ENCODE results near the gene SIRT6. TPM values are rescaled to one million over a fixed set of nuclear protein-coding genes. Genes with fewer than 3 reads are reported as not detected.

SIRT6 gene
- total and polyA plus RNA-seq, 9 of the 15 experiments (the other 6 are each of a cell fraction or from before 2014, with no cell fraction given): 1.4 to 41.1 (median 10.2) TPM

- peak in 1 of 4 experiments; percentile 25 for DNase-seq (ENCODE audit: extremely low read depth in 1 of 4, low spot score in 3 of 4)
- Histone ChIP-seq H4K20me1 (replicated peaks; ENCODE audit: control insufficient read depth, insufficient read depth, low read length) (peaks cover 12% of the 10 kb centered on the region; the same call in 1 of the 2 replicates), H3K4me1 (replicated peaks in 1 of 2; ENCODE audit: control insufficient read depth in 2 of 2, insufficient read depth in 2 of 2, low read length in 2 of 2) (peaks cover 0 to 47% of the 10 kb centered on the region in 2 experiments; a peak in 2 of 5 replicates), H3K36me3 (ENCODE audit: control insufficient read depth, insufficient read depth, low read length) (peaks cover 16% of the 10 kb centered on the region; the same call in 1 of the 3 replicates), H3K9me1 (ENCODE audit: control insufficient read depth, insufficient read depth, low read length) (no peaks in the 10 kb centered on the region), H3K9ac (ENCODE audit: insufficient read depth in 1 of 2, low read depth in 2 of 2, low read length in 2 of 2) (peak overlapping the region in 1 of 2 experiments; percentile 64; a peak in 1 of 4 replicates), H3K4me3 (no peak overlapping the region), H3K27ac (ENCODE audit: extremely low read depth, low read depth, low read length) (no peak overlapping the region), H3K4me2 (ENCODE audit: insufficient read depth, low read length) (no peak overlapping the region), H3K79me2 (ENCODE audit: control insufficient read depth, insufficient read depth, low read length) (no peaks in the 10 kb centered on the region), H3K27me3 (ENCODE audit: control insufficient read depth in 2 of 2, insufficient read depth in 2 of 2, low read length in 2 of 2) (peaks cover 8 to 26% of the 10 kb centered on the region in 2 experiments; a peak in 4 of 5 replicates), H2AFZ (ENCODE audit: low read depth, low read length) (no peak overlapping the region), H3K9me3 (replicated peaks; ENCODE audit: control insufficient read depth, insufficient read depth, low read depth, low read length) (no peaks in the 10 kb centered on the region)
- FAIRE-seq: no peak
- 26% methylated on average over 6 of the region's 21 CpGs for WGBS (ENCODE audit: insufficient coverage, low coverage, missing lambda C conversion rate)
- CTCF ChIA-PET (ENCODE audit: low intra/inter-chr PET ratio): no interaction called here
- intact Hi-C loops (cut with micrococcal nuclease) (no loop called here), in situ Hi-C loops (cut with MboI) (no loop called here)
- ATAC-seq: peak; percentile 53
- TF ChIP-seq POLR2G (IDR thresholded peaks at IDR 0.05; ENCODE audit: low read depth, low read length): 0 out of 2 replicates have a peak, but pooled peaks have one; percentile 18
- TF ChIP-seq, protein P1, sequence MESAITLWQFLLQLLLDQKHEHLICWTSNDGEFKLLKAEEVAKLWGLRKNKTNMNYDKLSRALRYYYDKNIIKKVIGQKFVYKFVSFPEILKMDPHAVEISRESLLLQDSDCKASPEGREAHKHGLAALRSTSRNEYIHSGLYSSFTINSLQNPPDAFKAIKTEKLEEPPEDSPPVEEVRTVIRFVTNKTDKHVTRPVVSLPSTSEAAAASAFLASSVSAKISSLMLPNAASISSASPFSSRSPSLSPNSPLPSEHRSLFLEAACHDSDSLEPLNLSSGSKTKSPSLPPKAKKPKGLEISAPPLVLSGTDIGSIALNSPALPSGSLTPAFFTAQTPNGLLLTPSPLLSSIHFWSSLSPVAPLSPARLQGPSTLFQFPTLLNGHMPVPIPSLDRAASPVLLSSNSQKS (CRISPR knock-in tag; IDR thresholded peaks at IDR 0.05): no peak
- TF ChIP-seq, protein P2, sequence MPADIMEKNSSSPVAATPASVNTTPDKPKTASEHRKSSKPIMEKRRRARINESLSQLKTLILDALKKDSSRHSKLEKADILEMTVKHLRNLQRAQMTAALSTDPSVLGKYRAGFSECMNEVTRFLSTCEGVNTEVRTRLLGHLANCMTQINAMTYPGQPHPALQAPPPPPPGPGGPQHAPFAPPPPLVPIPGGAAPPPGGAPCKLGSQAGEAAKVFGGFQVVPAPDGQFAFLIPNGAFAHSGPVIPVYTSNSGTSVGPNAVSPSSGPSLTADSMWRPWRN (IDR thresholded peaks at IDR 0.05; ENCODE audit: low read depth): no peak
- TF ChIP-seq SMC3 (conservative IDR thresholded peaks at IDR 0.05; ENCODE audit: insufficient read depth, low read depth, low read length): no peak
- TF ChIP-seq PRMT5 (CRISPR knock-in tag; IDR thresholded peaks at IDR 0.05): no peak
- TF ChIP-seq TCF3 (CRISPR knock-in tag; IDR thresholded peaks at IDR 0.05): no peak
- TF ChIP-seq ZNF174 (CRISPR knock-in tag; IDR thresholded peaks at IDR 0.05): no peak
- TF ChIP-seq HNRNPL (IDR thresholded peaks at IDR 0.05; ENCODE audit: low read depth, low read length): no peak
- no peak for TF ChIP-seq POLR2AphosphoS5 (IDR thresholded peaks at IDR 0.05; ENCODE audit: control insufficient read depth, insufficient read depth, low read depth, low read length)
- TF ChIP-seq NRF1 (conservative IDR thresholded peaks at IDR 0.05 in 1 of 2, IDR thresholded peaks at IDR 0.05 in 1 of 2): no peak
- TF ChIP-seq, protein P3, sequence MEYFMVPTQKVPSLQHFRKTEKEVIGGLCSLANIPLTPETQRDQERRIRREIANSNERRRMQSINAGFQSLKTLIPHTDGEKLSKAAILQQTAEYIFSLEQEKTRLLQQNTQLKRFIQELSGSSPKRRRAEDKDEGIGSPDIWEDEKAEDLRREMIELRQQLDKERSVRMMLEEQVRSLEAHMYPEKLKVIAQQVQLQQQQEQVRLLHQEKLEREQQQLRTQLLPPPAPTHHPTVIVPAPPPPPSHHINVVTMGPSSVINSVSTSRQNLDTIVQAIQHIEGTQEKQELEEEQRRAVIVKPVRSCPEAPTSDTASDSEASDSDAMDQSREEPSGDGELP (CRISPR knock-in tag; IDR thresholded peaks at IDR 0.05; ENCODE audit: borderline replicate concordance): peak; percentile 12; the same call in 1 of the 2 replicates
- no peak for TF ChIP-seq U2AF2 (optimal IDR thresholded peaks at IDR 0.05; ENCODE audit: low read depth, low read length)
- TF ChIP-seq SRSF7 (optimal IDR thresholded peaks at IDR 0.05; ENCODE audit: low read depth, low read length): no peak
- 0 out of 2 replicates have a peak, but pooled peaks have one; percentile 21 for TF ChIP-seq ZBTB7A (IDR thresholded peaks at IDR 0.05; ENCODE audit: borderline replicate concordance, control insufficient read depth, low read depth, low read length)
- BruUV-seq (replicated peaks): no TSS peak
- POLR2A ChIA-PET: interaction anchor here (1.3 kb wide), 1 partner anchor 21 kb away, joined by 5 read pairs; the partner anchor contains the start of gene CREB3L3
Measured at GRCh38 chr19:4174213-4174894, 8.0 kb downstream of the SIRT6 start.

All from K562 (cell line).